ENCODE data around the gene SH2D1A.

DNA sequence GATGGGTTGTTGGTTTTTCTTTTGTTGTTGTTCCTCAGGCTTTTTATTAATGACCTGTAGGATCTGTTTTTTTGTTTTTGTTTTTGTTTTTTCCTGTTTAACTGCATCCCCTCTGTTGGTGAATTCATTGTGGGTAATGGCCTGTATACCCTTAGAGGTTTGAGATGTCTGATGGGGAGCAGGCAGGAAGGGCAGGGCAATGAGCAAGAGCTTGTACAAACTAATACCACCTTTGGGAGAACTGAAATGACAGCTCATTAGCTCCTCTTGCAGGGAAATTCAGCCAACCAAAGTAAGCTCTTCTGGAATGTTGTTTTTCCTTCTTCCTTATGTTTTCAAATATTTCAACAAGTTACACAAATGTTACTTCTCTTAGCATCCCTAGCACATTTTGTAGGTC lies 23.4 kb downstream of the SH2D1A start:
- TF ChIP-seq, protein P1, sequence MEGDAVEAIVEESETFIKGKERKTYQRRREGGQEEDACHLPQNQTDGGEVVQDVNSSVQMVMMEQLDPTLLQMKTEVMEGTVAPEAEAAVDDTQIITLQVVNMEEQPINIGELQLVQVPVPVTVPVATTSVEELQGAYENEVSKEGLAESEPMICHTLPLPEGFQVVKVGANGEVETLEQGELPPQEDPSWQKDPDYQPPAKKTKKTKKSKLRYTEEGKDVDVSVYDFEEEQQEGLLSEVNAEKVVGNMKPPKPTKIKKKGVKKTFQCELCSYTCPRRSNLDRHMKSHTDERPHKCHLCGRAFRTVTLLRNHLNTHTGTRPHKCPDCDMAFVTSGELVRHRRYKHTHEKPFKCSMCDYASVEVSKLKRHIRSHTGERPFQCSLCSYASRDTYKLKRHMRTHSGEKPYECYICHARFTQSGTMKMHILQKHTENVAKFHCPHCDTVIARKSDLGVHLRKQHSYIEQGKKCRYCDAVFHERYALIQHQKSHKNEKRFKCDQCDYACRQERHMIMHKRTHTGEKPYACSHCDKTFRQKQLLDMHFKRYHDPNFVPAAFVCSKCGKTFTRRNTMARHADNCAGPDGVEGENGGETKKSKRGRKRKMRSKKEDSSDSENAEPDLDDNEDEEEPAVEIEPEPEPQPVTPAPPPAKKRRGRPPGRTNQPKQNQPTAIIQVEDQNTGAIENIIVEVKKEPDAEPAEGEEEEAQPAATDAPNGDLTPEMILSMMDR (conservative IDR thresholded peaks at IDR 0.05; ENCODE audit: low read length) = no peak
- no peak for TF ChIP-seq EZH2phosphoT487 (IDR thresholded peaks at IDR 0.05; ENCODE audit: borderline replicate concordance)
